ENCODE measurements around the gene HYI.

HYI gene

DNA sequence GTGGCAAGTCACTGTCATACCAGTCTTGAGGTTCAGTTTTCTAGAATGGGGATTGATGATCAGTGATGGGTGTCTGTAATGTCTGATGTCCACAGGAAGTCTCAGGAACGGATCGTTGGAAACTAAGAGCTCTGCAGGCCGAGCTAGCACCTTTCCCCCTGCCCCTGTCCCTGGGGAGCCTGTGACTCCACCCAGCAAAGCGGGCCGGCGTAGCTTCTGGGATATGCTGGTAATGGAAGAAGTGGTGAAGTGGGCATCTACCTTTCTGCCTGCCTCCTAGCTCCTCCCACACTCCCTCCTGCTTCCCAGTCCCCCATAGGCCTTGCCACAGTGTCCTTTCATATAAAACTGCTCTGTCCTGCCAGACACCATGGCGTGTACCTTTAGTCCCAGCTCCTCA, 13.4 kb downstream of the HYI start:
- no peak for DNase-seq (ENCODE audit: extremely low read depth, insufficient read length)
- H3K27me3 ChIP-seq (replicated peaks; ENCODE audit: control insufficient read depth, insufficient read depth, low read length) = no peaks in the 10 kb centered on the region
- TF ChIP-seq, protein P1, sequence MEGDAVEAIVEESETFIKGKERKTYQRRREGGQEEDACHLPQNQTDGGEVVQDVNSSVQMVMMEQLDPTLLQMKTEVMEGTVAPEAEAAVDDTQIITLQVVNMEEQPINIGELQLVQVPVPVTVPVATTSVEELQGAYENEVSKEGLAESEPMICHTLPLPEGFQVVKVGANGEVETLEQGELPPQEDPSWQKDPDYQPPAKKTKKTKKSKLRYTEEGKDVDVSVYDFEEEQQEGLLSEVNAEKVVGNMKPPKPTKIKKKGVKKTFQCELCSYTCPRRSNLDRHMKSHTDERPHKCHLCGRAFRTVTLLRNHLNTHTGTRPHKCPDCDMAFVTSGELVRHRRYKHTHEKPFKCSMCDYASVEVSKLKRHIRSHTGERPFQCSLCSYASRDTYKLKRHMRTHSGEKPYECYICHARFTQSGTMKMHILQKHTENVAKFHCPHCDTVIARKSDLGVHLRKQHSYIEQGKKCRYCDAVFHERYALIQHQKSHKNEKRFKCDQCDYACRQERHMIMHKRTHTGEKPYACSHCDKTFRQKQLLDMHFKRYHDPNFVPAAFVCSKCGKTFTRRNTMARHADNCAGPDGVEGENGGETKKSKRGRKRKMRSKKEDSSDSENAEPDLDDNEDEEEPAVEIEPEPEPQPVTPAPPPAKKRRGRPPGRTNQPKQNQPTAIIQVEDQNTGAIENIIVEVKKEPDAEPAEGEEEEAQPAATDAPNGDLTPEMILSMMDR (IDR thresholded peaks at IDR 0.05; ENCODE audit: insufficient read depth, low read length, poor library complexity, severe bottlenecking) = no peak
- no peak overlapping the region for H3K4me3 ChIP-seq (replicated peaks; ENCODE audit: low read depth, low read length)
- H3K36me3 ChIP-seq (ENCODE audit: control insufficient read depth, insufficient read depth, low read length) = peaks cover 43% of the 10 kb centered on the region

DNA sequence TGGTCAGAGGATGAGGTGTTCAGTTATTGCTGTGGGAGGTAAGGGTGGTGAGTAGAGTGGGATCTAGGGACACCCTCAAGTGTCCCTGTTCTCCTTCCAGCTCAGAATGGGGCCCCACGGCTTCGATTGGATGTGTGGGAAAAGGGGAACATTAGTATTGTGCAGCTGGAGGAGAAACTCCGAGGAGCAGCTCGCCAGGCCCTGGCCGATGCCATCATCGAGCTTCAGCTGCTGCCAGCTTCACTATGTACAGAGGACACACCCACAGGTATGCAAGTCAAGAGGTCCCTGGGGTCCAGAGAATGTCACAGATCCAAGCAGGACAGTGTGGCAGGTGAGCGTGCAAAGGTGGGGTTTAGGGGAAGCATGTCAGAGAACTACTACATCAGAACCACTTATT, 13.9 kb downstream of the HYI start:
- DNase-seq (ENCODE audit: extremely low read depth, insufficient read length) = no peak
- Histone ChIP-seq H3K27me3 (replicated peaks; ENCODE audit: control insufficient read depth, insufficient read depth, low read length) (no peaks in the 10 kb centered on the region), H3K36me3 (ENCODE audit: control insufficient read depth, insufficient read depth, low read length) (peaks cover 43% of the 10 kb centered on the region), H3K4me3 (replicated peaks; ENCODE audit: low read depth, low read length) (no peak overlapping the region)
- TF ChIP-seq, protein P1 (IDR thresholded peaks at IDR 0.05; ENCODE audit: insufficient read depth, low read length, poor library complexity, severe bottlenecking) = no peak

- no peak for DNase-seq (ENCODE audit: extremely low read depth, insufficient read length)
- Histone ChIP-seq H3K4me3 (replicated peaks; ENCODE audit: low read depth, low read length) (no peak overlapping the region), H3K27me3 (replicated peaks; ENCODE audit: control insufficient read depth, insufficient read depth, low read length) (no peaks in the 10 kb centered on the region), H3K36me3 (ENCODE audit: control insufficient read depth, insufficient read depth, low read length) (peaks cover 41% of the 10 kb centered on the region)
- TF ChIP-seq, protein P1 (IDR thresholded peaks at IDR 0.05; ENCODE audit: insufficient read depth, low read length, poor library complexity, severe bottlenecking) = no peak
Observed at GRCh38 chr1:43438953-43439581, 14.7 kb downstream of the HYI start.

DNA sequence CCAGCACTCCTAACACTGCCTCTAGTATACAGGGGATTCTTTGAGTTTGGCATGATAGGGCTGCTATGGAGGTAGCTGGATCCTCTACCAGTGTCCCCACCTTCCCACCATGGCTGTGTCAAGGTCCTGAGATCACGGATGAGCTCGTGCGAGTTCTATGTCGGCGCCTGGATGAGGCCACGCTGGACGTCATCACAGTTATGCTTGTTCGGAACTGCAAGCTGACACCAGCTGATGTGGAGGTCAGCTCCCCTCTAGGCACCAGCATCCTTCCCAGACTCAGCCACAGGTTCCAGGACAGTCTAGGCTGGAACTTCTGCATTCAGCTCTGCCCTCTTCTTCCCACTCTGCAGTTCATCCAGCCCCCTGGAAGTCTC, 15.2 kb downstream of the HYI start:
- Histone ChIP-seq H3K4me3 (replicated peaks; ENCODE audit: low read depth, low read length) (no peak overlapping the region), H3K36me3 (ENCODE audit: control insufficient read depth, insufficient read depth, low read length) (peaks cover 43% of the 10 kb centered on the region), H3K27me3 (replicated peaks; ENCODE audit: control insufficient read depth, insufficient read depth, low read length) (no peaks in the 10 kb centered on the region)
- DNase-seq (ENCODE audit: extremely low read depth, insufficient read length) = no peak
- TF ChIP-seq, protein P1 (IDR thresholded peaks at IDR 0.05; ENCODE audit: insufficient read depth, low read length, poor library complexity, severe bottlenecking) = no peak

GRCh38 chr1:43438006-43438405, 15.7 kb downstream of the HYI start:
- TF ChIP-seq, protein P1 (IDR thresholded peaks at IDR 0.05; ENCODE audit: insufficient read depth, low read length, poor library complexity, severe bottlenecking) = no peak
- DNase-seq (ENCODE audit: extremely low read depth, insufficient read length) = no peak
- H3K4me3 ChIP-seq (replicated peaks; ENCODE audit: low read depth, low read length) = no peak overlapping the region
- H3K36me3 ChIP-seq (ENCODE audit: control insufficient read depth, insufficient read depth, low read length) = peaks cover 42% of the 10 kb centered on the region
- H3K27me3 ChIP-seq (replicated peaks; ENCODE audit: control insufficient read depth, insufficient read depth, low read length) = no peaks in the 10 kb centered on the region

Measured in GM06990 (cell line).